HepG2 (cell line): Measurements from ENCODE around the gene MCC. TPM values are rescaled to one million over a fixed set of nuclear protein-coding genes. Genes with fewer than 3 reads are reported as not detected.

ENCODE experiments used
- ATAC-seq: fragments of 200-7000 bp; cut with Tn5 transposase; 3 replicates; pipeline ENCODE4 v1.9.1; 2020; ENCODE audit warnings: mild to moderate bottlenecking, moderate library complexity
- BruUV-seq: library from RNA; stranded (reverse); fragments of 400-500 nt; replicated peaks from 2 replicates; lab custom pipeline; 2021; lab: Mats Ljungman, UMichigan
- CTCF ChIA-PET: fragments of 300-600 bp; formaldehyde crosslinking; extraction: SDS; loops from one replicate; lab custom pipeline; 2021; ENCODE audit warnings: low total read pairs, inconsistent platforms, low intra/inter-chr PET ratio; lab: Yijun Ruan, JAX
- POLR2A ChIA-PET: fragments of 350-600 bp; sonication (Branson Sonifier 250); formaldehyde crosslinking; loops from one replicate; lab custom pipeline; 2020; ENCODE audit warnings: antibody characterized with exemption, inconsistent platforms; lab: Yijun Ruan, JAX
- DNase-seq: peaks from one replicate; pipeline ENCODE4 v3.0.0-alpha.2; 2015; ENCODE audit warnings: low spot score
- FAIRE-seq: peaks from 3 replicates; lab custom pipeline; 2011; peaks lifted over from hg19 to GRCh38; lab: Jason Lieb, UNC
- H2AFZ ChIP-seq: one replicate; pipeline ENCODE4 v1.6.1; 2011; ENCODE audit warnings: low read length, inconsistent platforms
- H3K27ac ChIP-seq: fragments of 300-600 bp; 3 replicates; pipeline ENCODE4 v1.8.0; 2011; ENCODE audit warnings: mixed run types, mild to moderate bottlenecking, mixed read lengths, low read length, inconsistent platforms; ENCODE audit not compliant: insufficient read depth; ENCODE audit errors: extremely low read length
- H3K27me3 ChIP-seq, 2 experiments: fragments of 200-600 bp in 1 of 2; 2 replicates in 1 of 2; 3 replicates in 1 of 2; pipeline versions ENCODE4 v1.6.0 to v1.8.0; 2011; ENCODE audit warnings: low read length in 2 of 2, mild to moderate bottlenecking in 2 of 2, moderate library complexity in 2 of 2, inconsistent platforms in 1 of 2; ENCODE audit not compliant: insufficient read depth in 2 of 2, control insufficient read depth in 1 of 2
- H3K36me3 ChIP-seq, 2 experiments: fragments of 200-600 bp in 1 of 2; replicated peaks in 1 of 2; 2 replicates in 1 of 2; 3 replicates in 1 of 2; pipeline versions ENCODE4 v1.5.1 to v1.8.0; 2011; ENCODE audit warnings: low read length in 2 of 2, inconsistent platforms in 1 of 2; ENCODE audit not compliant: insufficient read depth in 2 of 2, control insufficient read depth in 1 of 2
- H3K4me1 ChIP-seq: 2 replicates; pipeline ENCODE4 v1.5.1; 2012; ENCODE audit warnings: low read length, inconsistent platforms; ENCODE audit not compliant: insufficient read depth
- H3K4me2 ChIP-seq: 2 replicates; pipeline ENCODE4 v1.6.0; 2011; ENCODE audit warnings: low read depth, low read length, inconsistent platforms
- H3K4me3 ChIP-seq, 3 experiments: fragments of 200-600 bp in 1 of 3; sonication (generic), shearing (Covaris generic) in 1 of 3; replicated peaks in 1 of 3; 2 replicates each; pipeline ENCODE4 v1.5.1; 2011 to 2016; ENCODE audit warnings: low read length in 3 of 3, inconsistent platforms in 2 of 3, low read depth in 2 of 3, mild to moderate bottlenecking in 2 of 3, control low read depth in 1 of 3, mixed read lengths in 1 of 3; ENCODE audit not compliant: insufficient read depth in 1 of 3
- H3K79me2 ChIP-seq: one replicate; pipeline ENCODE4 v1.6.1; 2011; ENCODE audit warnings: low read length, inconsistent platforms; ENCODE audit not compliant: insufficient read depth
- H3K9ac ChIP-seq: 2 replicates; pipeline ENCODE4 v1.6.0; 2011; ENCODE audit warnings: mild to moderate bottlenecking, low read depth, low read length, inconsistent platforms; ENCODE audit not compliant: insufficient read depth
- H3K9me3 ChIP-seq: 2 replicates; pipeline ENCODE4 v1.5.1; 2012; ENCODE audit warnings: mild to moderate bottlenecking, low read length
- H4K20me1 ChIP-seq: 2 replicates; pipeline ENCODE4 v1.6.0; 2011; ENCODE audit warnings: inconsistent platforms, mild to moderate bottlenecking, low read length, moderate library complexity; ENCODE audit not compliant: insufficient read depth
- CBX1 ChIP-seq: IDR thresholded peaks from one replicate; pipeline ENCODE4 v1.6.1; 2016; ENCODE audit warnings: antibody characterized with exemption, low read depth
- DMAP1 ChIP-seq: IDR thresholded peaks from 2 replicates; pipeline ENCODE4 v1.6.1; 2016
- EEA1 ChIP-seq: sonication (generic); formaldehyde crosslinking; IDR thresholded peaks from 2 replicates; pipeline ENCODE4 v1.5.1; 2020; ENCODE audit warnings: mild to moderate bottlenecking, missing genetic modification reagents, borderline replicate concordance
- HIVEP1 ChIP-seq: sonication (generic); formaldehyde crosslinking; IDR thresholded peaks from 2 replicates; pipeline ENCODE4 v1.4.0; 2020; ENCODE audit warnings: mild to moderate bottlenecking, missing genetic modification reagents
- KMT2B ChIP-seq: IDR thresholded peaks from 2 replicates; pipeline ENCODE4 v1.6.1; 2016; ENCODE audit warnings: missing genetic modification reagents, missing compliant biosample characterization
- MLLT10 ChIP-seq: sonication (generic); formaldehyde crosslinking; IDR thresholded peaks from 2 replicates; pipeline ENCODE4 v1.4.0; 2020; ENCODE audit warnings: missing genetic modification reagents
- POLR2AphosphoS2 ChIP-seq: IDR thresholded peaks from 2 replicates; pipeline ENCODE4 v1.6.1; 2011; ENCODE audit warnings: low read depth, low read length, improper control_type of control experiment
- RELA ChIP-seq: sonication (generic); formaldehyde crosslinking; IDR thresholded peaks from 2 replicates; pipeline ENCODE4 v1.4.0; 2020; ENCODE audit warnings: missing genetic modification reagents
- REPIN1 ChIP-seq: sonication (generic); formaldehyde crosslinking; IDR thresholded peaks from 2 replicates; pipeline ENCODE4 v1.8.0; 2022; ENCODE audit warnings: missing genetic modification reagents, low read depth, mild to moderate bottlenecking, borderline replicate concordance
- SIX1 ChIP-seq: sonication (generic); formaldehyde crosslinking; IDR thresholded peaks from 2 replicates; pipeline ENCODE4 v1.4.0; 2020; ENCODE audit warnings: missing genetic modification reagents, borderline replicate concordance
- SP140L ChIP-seq: sonication (generic); formaldehyde crosslinking; IDR thresholded peaks from 2 replicates; pipeline ENCODE4 v1.4.0; 2020; ENCODE audit warnings: missing genetic modification reagents, borderline replicate concordance
- TAF15 ChIP-seq: fragments of 200-400 bp; formaldehyde crosslinking; IDR thresholded peaks from one replicate; pipeline ENCODE4 v1.6.1; 2018; ENCODE audit warnings: mild to moderate bottlenecking, low read depth, low read length; ENCODE audit not compliant: poor library complexity, severe bottlenecking
- ZNF33B ChIP-seq: sonication (generic); formaldehyde crosslinking; IDR thresholded peaks from 2 replicates; pipeline ENCODE4 v1.5.1; 2020; ENCODE audit warnings: mild to moderate bottlenecking, missing genetic modification reagents
- ZNF510 ChIP-seq: sonication (generic); formaldehyde crosslinking; IDR thresholded peaks from 2 replicates; pipeline ENCODE4 v1.4.0; 2020; ENCODE audit warnings: low read depth, mild to moderate bottlenecking, missing genetic modification reagents
- ZNF678 ChIP-seq: sonication (generic); formaldehyde crosslinking; IDR thresholded peaks from 2 replicates; pipeline ENCODE4 v1.4.0; 2020; ENCODE audit warnings: mild to moderate bottlenecking, missing genetic modification reagents
- ZNF7 ChIP-seq: IDR thresholded peaks from 2 replicates; pipeline ENCODE4 v1.6.1; 2016; ENCODE audit warnings: missing biosample characterization, missing genetic modification reagents
- WGBS: methylation state at CpG from one replicate; pipeline ENCODE4 v1.1.6; 2017; ENCODE audit warnings: low lambda C conversion rate; 5-methylcytosine and 5-hydroxymethylcytosine counted together
- in situ Hi-C: cut with HindIII; loops from 2 replicates; pipeline ENCODE4 v1.10.0; 2017; ENCODE audit warnings: low pct_unique_long_range_greater_than_20kb; ENCODE audit not compliant: extremely low pct_ligation_motif_present
- intact Hi-C: fragments of 100-400 bp; cut with micrococcal nuclease; formaldehyde crosslinking; loops from one replicate; pipeline ENCODE4 v1.10.0; 2022; ENCODE audit not compliant: unreplicated experiment
- polyA plus RNA-seq, 8 experiments: library from polyadenylated mRNA; depleted of rRNA in 3 of 8; stranded (reverse) in 7 of 8; unstranded in 1 of 8; fragments of >200 nt; fragmentation: Illumina TruSeq in 4 of 8; extraction: Trizol in 4 of 8; gene quantifications; 2 replicates each; pipeline versions ENCODE4 v1.2.1 to v1.2.3, GENCODE V29; 2011 to 2016; ENCODE audit warnings: low read depth in 4 of 8, missing spikeins in 1 of 8, mixed read lengths in 1 of 8; ENCODE audit not compliant: insufficient read depth in 1 of 8
- total RNA-seq, 5 experiments: library from RNA; depleted of rRNA; stranded (reverse); fragments of >200 nt; fragmentation: Illumina TruSeq; extraction: Trizol; gene quantifications; 2 replicates each; pipeline ENCODE4 v1.2.3, GENCODE V29; 2016; ENCODE audit warnings: low read depth in 1 of 5
- TF ChIP-seq, protein P1 (sequence below): sonication (generic); formaldehyde crosslinking; IDR thresholded peaks from 2 replicates; pipeline ENCODE4 v1.4.0; 2020; ENCODE audit warnings: missing genetic modification reagents
- TF ChIP-seq, protein P2 (sequence below): sonication (generic); formaldehyde crosslinking; IDR thresholded peaks from 2 replicates; pipeline ENCODE4 v1.8.1; 2023; ENCODE audit warnings: missing genetic modification reagents, mild to moderate bottlenecking, borderline replicate concordance
- TF ChIP-seq, protein P3 (sequence below): sonication (generic); formaldehyde crosslinking; IDR thresholded peaks from 2 replicates; pipeline ENCODE4 v1.5.0; 2020; ENCODE audit warnings: missing genetic modification reagents
- TF ChIP-seq, protein P4 (sequence below): sonication (generic); formaldehyde crosslinking; IDR thresholded peaks from 2 replicates; pipeline ENCODE4 v1.8.1; 2023; ENCODE audit warnings: mild to moderate bottlenecking, inconsistent platforms, moderate library complexity, missing genetic modification reagents, borderline replicate concordance
- TF ChIP-seq, protein P5 (sequence below): sonication (generic); formaldehyde crosslinking; IDR thresholded peaks from 2 replicates; pipeline ENCODE4 v1.4.0; 2020; ENCODE audit warnings: missing genetic modification reagents; ENCODE audit errors: not compliant biosample characterization

Gene MCC
- total and polyA plus RNA-seq, 2 of the 13 experiments (the other 11 are each of a cell fraction or from before 2014, with no cell fraction given), result 0.55 to 2.4 TPM

DNA sequence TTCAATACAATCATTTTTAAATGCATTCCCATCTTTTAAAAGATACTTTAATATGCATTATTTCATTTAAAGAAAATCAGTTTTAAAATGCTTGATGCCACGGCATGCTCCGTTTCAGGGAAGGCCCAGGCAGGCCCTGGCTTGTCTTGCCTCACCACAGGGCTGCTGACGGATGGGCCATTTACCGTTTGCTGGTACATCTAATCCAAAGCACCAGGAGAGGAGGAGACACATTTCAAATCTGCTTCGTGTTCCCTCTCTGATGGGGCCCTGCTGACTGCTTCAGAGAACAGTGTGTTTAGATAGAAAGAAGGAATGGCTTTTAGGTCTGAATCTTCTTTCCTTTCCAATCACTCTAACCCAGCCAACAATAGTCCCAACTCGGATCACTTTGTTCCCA, 326.4 kb downstream of the MCC start (continued):
- TF ChIP-seq, protein P1, sequence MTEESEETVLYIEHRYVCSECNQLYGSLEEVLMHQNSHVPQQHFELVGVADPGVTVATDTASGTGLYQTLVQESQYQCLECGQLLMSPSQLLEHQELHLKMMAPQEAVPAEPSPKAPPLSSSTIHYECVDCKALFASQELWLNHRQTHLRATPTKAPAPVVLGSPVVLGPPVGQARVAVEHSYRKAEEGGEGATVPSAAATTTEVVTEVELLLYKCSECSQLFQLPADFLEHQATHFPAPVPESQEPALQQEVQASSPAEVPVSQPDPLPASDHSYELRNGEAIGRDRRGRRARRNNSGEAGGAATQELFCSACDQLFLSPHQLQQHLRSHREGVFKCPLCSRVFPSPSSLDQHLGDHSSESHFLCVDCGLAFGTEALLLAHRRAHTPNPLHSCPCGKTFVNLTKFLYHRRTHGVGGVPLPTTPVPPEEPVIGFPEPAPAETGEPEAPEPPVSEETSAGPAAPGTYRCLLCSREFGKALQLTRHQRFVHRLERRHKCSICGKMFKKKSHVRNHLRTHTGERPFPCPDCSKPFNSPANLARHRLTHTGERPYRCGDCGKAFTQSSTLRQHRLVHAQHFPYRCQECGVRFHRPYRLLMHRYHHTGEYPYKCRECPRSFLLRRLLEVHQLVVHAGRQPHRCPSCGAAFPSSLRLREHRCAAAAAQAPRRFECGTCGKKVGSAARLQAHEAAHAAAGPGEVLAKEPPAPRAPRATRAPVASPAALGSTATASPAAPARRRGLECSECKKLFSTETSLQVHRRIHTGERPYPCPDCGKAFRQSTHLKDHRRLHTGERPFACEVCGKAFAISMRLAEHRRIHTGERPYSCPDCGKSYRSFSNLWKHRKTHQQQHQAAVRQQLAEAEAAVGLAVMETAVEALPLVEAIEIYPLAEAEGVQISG (CRISPR knock-in tag), result no peak
- TF ChIP-seq, protein P2, sequence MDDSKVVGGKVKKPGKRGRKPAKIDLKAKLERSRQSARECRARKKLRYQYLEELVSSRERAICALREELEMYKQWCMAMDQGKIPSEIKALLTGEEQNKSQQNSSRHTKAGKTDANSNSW (CRISPR knock-in tag), result no peak
- TF ChIP-seq SIX1 (CRISPR knock-in tag) (no peak), DMAP1 (CRISPR knock-in tag) (no peak), ZNF7 (CRISPR knock-in tag) (no peak), HIVEP1 (CRISPR knock-in tag) (no peak), ZNF510 (no peak), SP140L (no peak)

DNA sequence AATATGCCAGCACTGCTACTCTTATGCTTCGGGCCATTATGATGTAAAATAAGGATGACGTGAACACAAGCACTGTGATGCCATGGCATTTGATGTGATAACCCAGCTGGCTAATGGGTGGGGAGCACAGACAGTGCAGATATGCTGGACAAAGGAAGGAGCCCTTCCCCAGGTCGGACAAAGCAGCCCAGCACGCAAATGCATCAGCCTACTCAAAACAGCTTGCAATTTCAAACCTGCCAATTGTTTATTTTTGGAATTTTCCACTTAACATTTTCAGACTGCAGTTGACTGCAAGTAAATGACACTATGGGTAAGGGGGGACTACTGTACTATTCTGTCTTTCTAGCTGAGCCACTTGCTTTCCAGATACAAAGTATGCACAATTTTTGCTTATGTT, 330.4 kb downstream of the MCC start:
- Histone ChIP-seq H3K36me3 (no peaks in the 10 kb centered on the region), H3K4me2 (no peak overlapping the region), H3K9ac (no peak overlapping the region), H2AFZ (no peak overlapping the region), H3K4me3 (no peak overlapping the region), H3K9me3 (no peaks in the 10 kb centered on the region), H3K27me3 (no peaks in the 10 kb centered on the region), H3K4me1 (no peaks in the 10 kb centered on the region), H3K79me2 (no peaks in the 10 kb centered on the region), H3K27ac (no peak overlapping the region), H4K20me1 (no peaks in the 10 kb centered on the region)
- no peak for FAIRE-seq
- CTCF ChIA-PET, result no interaction called here
- intact Hi-C loops (no loop called here), in situ Hi-C loops (no loop called here)
- DNase-seq, result no peak
- WGBS, result 66% methylated on average over 4 of the region's 4 CpGs
- ATAC-seq, result no peak
- POLR2A ChIA-PET, result no interaction called here
- no TSS peak for BruUV-seq
- TF ChIP-seq REPIN1 (CRISPR knock-in tag) (no peak), ZNF678 (CRISPR knock-in tag) (no peak), POLR2AphosphoS2 (no peak), CBX1 (no peak), RELA (CRISPR knock-in tag) (no peak), KMT2B (CRISPR knock-in tag) (no peak), ZNF33B (CRISPR knock-in tag) (no peak), EEA1 (no peak), MLLT10 (CRISPR knock-in tag) (no peak), TAF15 (no peak)
- TF ChIP-seq, protein P3, sequence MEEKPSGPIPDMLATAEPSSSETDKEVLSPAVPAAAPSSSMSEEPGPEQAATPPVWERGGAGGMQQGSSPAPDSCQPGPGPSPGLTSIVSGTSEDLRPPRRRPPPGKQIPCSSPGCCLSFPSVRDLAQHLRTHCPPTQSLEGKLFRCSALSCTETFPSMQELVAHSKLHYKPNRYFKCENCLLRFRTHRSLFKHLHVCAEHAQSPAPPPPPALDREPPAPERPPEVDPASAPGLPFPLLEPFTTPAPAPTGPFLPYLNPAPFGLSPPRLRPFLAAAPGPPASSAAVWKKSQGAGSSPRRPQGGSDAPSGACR (CRISPR knock-in tag), result no peak
- TF ChIP-seq, protein P4, sequence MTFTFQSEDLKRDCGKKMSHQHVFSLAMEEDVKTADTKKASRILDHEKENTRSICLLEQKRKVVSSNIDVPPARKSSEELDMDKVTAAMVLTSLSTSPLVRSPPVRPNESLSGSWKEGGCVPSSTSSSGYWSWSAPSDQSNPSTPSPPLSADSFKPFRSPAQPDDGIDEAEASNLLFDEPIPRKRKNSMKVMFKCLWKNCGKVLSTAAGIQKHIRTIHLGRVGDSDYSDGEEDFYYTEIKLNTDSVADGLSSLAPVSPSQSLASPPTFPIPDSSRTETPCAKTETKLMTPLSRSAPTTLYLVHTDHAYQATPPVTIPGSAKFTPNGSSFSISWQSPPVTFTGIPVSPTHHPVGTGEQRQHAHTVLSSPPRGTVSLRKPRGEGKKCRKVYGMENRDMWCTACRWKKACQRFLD (CRISPR knock-in tag), result no peak
- TF ChIP-seq, protein P5, sequence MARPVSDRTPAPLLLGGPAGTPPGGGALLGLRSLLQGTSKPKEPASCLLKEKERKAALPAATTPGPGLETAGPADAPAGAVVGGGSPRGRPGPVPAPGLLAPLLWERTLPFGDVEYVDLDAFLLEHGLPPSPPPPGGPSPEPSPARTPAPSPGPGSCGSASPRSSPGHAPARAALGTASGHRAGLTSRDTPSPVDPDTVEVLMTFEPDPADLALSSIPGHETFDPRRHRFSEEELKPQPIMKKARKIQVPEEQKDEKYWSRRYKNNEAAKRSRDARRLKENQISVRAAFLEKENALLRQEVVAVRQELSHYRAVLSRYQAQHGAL (CRISPR knock-in tag), result no peak
